GM23338 (cell line): Measurements from ENCODE around the gene OR10AD1. TPM values are rescaled to one million over a fixed set of nuclear protein-coding genes. Genes with fewer than 3 reads are reported as not detected.
"Not testable (repeated sequence)": the region's sequence is repeated elsewhere in the genome, so short reads cannot be mapped to it uniquely, and the experiment has no call there.

Source experiments
- ATAC-seq: fragments of 200-7000 bp; cut with Tn5 transposase; 3 replicates; pipeline ENCODE4 v1.9.1; 2020
- DNase-seq: peaks from one replicate; pipeline ENCODE4 v3.0.0-alpha.2; 2015; ENCODE audit warnings: low spot score
- H2AFZ ChIP-seq: fragments of 200-600 bp; sonication (generic); 2 replicates; pipeline ENCODE4 v1.8.0; 2016; ENCODE audit warnings: antibody characterized with exemption, mild to moderate bottlenecking, moderate library complexity
- H3F3A ChIP-seq: fragments of 200-600 bp; sonication (generic); replicated peaks from 2 replicates; pipeline ENCODE4 v1.8.0; 2017; ENCODE audit warnings: antibody characterized with exemption, mixed run types, low read depth
- H3K27ac ChIP-seq: fragments of 200-600 bp; sonication (generic); 2 replicates; pipeline ENCODE4 v1.6.1; 2016; ENCODE audit warnings: low read depth
- H3K27me3 ChIP-seq: fragments of 200-600 bp; sonication (generic); 2 replicates; pipeline ENCODE4 v1.8.0; 2016; ENCODE audit warnings: mild to moderate bottlenecking, mixed run types, moderate library complexity; ENCODE audit not compliant: insufficient read depth
- H3K36me3 ChIP-seq: fragments of 200-600 bp; sonication (generic); 2 replicates; pipeline ENCODE4 v1.8.0; 2016; ENCODE audit warnings: mild to moderate bottlenecking; ENCODE audit not compliant: insufficient read depth
- H3K4me1 ChIP-seq: fragments of 200-600 bp; sonication (generic); 2 replicates; pipeline ENCODE4 v1.8.0; 2016; ENCODE audit warnings: mild to moderate bottlenecking, moderate library complexity; ENCODE audit not compliant: insufficient read depth
- H3K4me2 ChIP-seq: fragments of 200-600 bp; sonication (generic); 2 replicates; pipeline ENCODE4 v1.7.1; 2017; ENCODE audit warnings: mixed run types
- H3K4me3 ChIP-seq: fragments of 200-600 bp; sonication (generic); 2 replicates; pipeline ENCODE4 v1.6.1; 2016; ENCODE audit warnings: mixed run types
- H3K79me2 ChIP-seq: fragments of 200-600 bp; sonication (generic); replicated peaks from 2 replicates; pipeline ENCODE4 v1.8.0; 2017; ENCODE audit warnings: mild to moderate bottlenecking; ENCODE audit not compliant: insufficient read depth
- H3K9me2 ChIP-seq: fragments of 200-600 bp; sonication (generic); 2 replicates; pipeline ENCODE4 v1.8.0; 2017; ENCODE audit not compliant: insufficient read depth
- H4K20me1 ChIP-seq: fragments of 200-600 bp; sonication (generic); replicated peaks from 2 replicates; pipeline ENCODE4 v1.8.0; 2017; ENCODE audit warnings: mild to moderate bottlenecking; ENCODE audit not compliant: insufficient read depth
- H3K27ac Mint-ChIP-seq: 2 replicates; pipeline ENCODE4 v1.8.0; 2020; ENCODE audit warnings: inconsistent platforms, mild to moderate bottlenecking, moderate library complexity, mixed read lengths
- H3K27me3 Mint-ChIP-seq: 3 replicates; pipeline ENCODE4 v1.8.0; 2022; ENCODE audit warnings: low read depth, mild to moderate bottlenecking, moderate library complexity, mixed read lengths, inconsistent platforms; ENCODE audit not compliant: insufficient read depth, poor library complexity
- H3K36me3 Mint-ChIP-seq: 3 replicates; pipeline ENCODE4 v1.8.0; 2021; ENCODE audit warnings: low read depth, mild to moderate bottlenecking, inconsistent platforms, moderate library complexity, mixed read lengths
- H3K4me1 Mint-ChIP-seq: 3 replicates; pipeline ENCODE4 v1.8.0; 2020; ENCODE audit warnings: mild to moderate bottlenecking, inconsistent platforms, mixed read lengths
- H3K4me3 Mint-ChIP-seq: 3 replicates; pipeline ENCODE4 v1.8.0; 2021; ENCODE audit warnings: moderate library complexity, mild to moderate bottlenecking, inconsistent platforms, mixed read lengths
- H3K9me3 Mint-ChIP-seq: 3 replicates; pipeline ENCODE4 v1.8.0; 2020; ENCODE audit warnings: moderate library complexity, mild to moderate bottlenecking, inconsistent platforms, mixed read lengths
- CREB1 ChIP-seq: fragments of 250-450 bp; sonication (Bioruptor Pico); IDR thresholded peaks from 2 replicates; pipeline ENCODE4 v1.5.0; 2020; ENCODE audit warnings: low read depth, mild to moderate bottlenecking, moderate library complexity
- EZH2 ChIP-seq: fragments of 200-600 bp; sonication (generic); IDR thresholded peaks from one replicate; pipeline ENCODE4 v1.8.0; 2017; ENCODE audit warnings: antibody characterized with exemption, mild to moderate bottlenecking, low read depth; ENCODE audit not compliant: unreplicated experiment
- JUNB ChIP-seq: IDR thresholded peaks from one replicate; pipeline ENCODE4 v1.6.1; 2016; ENCODE audit warnings: antibody characterized with exemption; ENCODE audit not compliant: unreplicated experiment
- POLR2AphosphoS5 ChIP-seq: IDR thresholded peaks from 2 replicates; pipeline ENCODE4 v1.6.1; 2016; ENCODE audit warnings: antibody characterized with exemption, low read depth
- ZNF114 ChIP-seq: fragments of 250-450 bp; sonication (Bioruptor Pico); IDR thresholded peaks from 2 replicates; pipeline ENCODE4 v1.5.0; 2020; ENCODE audit warnings: mild to moderate bottlenecking, moderate library complexity
- ZNF462 ChIP-seq: fragments of 250-450 bp; sonication (Bioruptor Pico); IDR thresholded peaks from 2 replicates; pipeline ENCODE4 v1.5.0; 2020; ENCODE audit warnings: mild to moderate bottlenecking, moderate library complexity
- polyA plus RNA-seq: library from polyadenylated mRNA; unstranded; fragments of >200 nt; fragmentation: Nextera tagmentation; extraction: Ambion mirVana; gene quantifications from 2 replicates; pipeline ENCODE4 v1.2.1, GENCODE V29; 2016
- total RNA-seq: library from RNA; depleted of rRNA; stranded (reverse); fragments of >200 nt; shearing (Covaris generic); gene quantifications from 2 replicates; pipeline ENCODE4 v1.2.3, GENCODE V29; 2014
- TF ChIP-seq, protein P1 (sequence below): IDR thresholded peaks from one replicate; pipeline ENCODE4 v1.6.1; 2018; ENCODE audit warnings: antibody characterized with exemption; ENCODE audit not compliant: unreplicated experiment

Gene OR10AD1
- total and polyA plus RNA-seq, 2 experiments from 2014 or later: not detected

- TF ChIP-seq ZNF462 (no peak), POLR2AphosphoS5 (no peak), ZNF114 (CRISPR knock-in tag) (no peak), CREB1 (CRISPR knock-in tag) (no peak)
Observed at GRCh38 chr12:48216785-48217184, 13.7 kb upstream of the OR10AD1 start (continued).

GRCh38 chr12:48209495-48209894, 6.4 kb upstream of the OR10AD1 start:
- H3K27ac ChIP-seq, H3K27me3 Mint-ChIP-seq, H3K4me3 ChIP-seq, H3K27ac Mint-ChIP-seq, H4K20me1 ChIP-seq, H3K4me1 ChIP-seq, H3F3A ChIP-seq, H2AFZ ChIP-seq, H3K27me3 ChIP-seq, H3K4me3 Mint-ChIP-seq, H3K4me1 Mint-ChIP-seq, H3K79me2 ChIP-seq, H3K9me2 ChIP-seq, ATAC-seq, H3K4me2 ChIP-seq, DNase-seq: not testable (repeated sequence)
- peaks cover 44% of the 10 kb centered on the region for H3K9me3 Mint-ChIP-seq
- peaks cover 26% of the 10 kb centered on the region for H3K36me3 Mint-ChIP-seq
- 0 out of 2 replicates have a peak, but pooled peaks cover 10% of the 10 kb centered on the region for H3K36me3 ChIP-seq

DNA sequence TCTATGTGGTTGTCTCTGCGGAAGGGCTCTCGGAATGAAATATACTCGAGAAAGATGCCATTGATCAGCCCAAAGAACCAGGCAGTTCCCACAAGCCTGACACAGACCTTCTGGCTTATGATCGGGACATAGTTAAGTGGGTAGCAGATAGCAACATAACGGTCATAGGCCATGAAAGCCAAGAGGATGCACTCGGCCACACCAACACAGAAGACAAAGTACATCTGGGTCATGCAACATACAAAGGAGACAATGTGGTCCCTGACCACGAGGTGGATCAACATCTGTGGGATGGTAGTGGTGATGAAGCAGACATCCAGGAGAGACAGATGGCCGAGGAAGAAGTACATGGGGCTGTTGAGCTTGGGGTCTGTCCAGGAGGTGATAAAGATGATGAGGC, 326 bp downstream of the OR10AD1 start:
- Histone ChIP-seq H4K20me1 (no peaks in the 10 kb centered on the region), H3K9me2 (no peaks in the 10 kb centered on the region), H3K36me3 (0 out of 2 replicates have a peak, but pooled peaks cover 10% of the 10 kb centered on the region), H3K79me2 (no peaks in the 10 kb centered on the region), H3K4me3 (no peak overlapping the region), H3K4me1 (no peaks in the 10 kb centered on the region), H2AFZ (no peak overlapping the region), H3K27me3 (peaks cover 59% of the 10 kb centered on the region), H3K4me2 (no peak overlapping the region), H3K27ac (no peak overlapping the region), H3F3A (no peaks in the 10 kb centered on the region)
- H3K36me3 Mint-ChIP-seq: peaks cover 45% of the 10 kb centered on the region
- H3K9me3 Mint-ChIP-seq: peaks cover 56% of the 10 kb centered on the region
- peaks cover 3% of the 10 kb centered on the region; the same call in 1 of the 3 replicates for H3K4me1 Mint-ChIP-seq
- H3K27ac Mint-ChIP-seq: no peak overlapping the region
- DNase-seq (no peak), ATAC-seq (no peak)
- H3K27me3 Mint-ChIP-seq: peaks cover 48% of the 10 kb centered on the region
- H3K4me3 Mint-ChIP-seq: no peak overlapping the region
- TF ChIP-seq, protein P1, sequence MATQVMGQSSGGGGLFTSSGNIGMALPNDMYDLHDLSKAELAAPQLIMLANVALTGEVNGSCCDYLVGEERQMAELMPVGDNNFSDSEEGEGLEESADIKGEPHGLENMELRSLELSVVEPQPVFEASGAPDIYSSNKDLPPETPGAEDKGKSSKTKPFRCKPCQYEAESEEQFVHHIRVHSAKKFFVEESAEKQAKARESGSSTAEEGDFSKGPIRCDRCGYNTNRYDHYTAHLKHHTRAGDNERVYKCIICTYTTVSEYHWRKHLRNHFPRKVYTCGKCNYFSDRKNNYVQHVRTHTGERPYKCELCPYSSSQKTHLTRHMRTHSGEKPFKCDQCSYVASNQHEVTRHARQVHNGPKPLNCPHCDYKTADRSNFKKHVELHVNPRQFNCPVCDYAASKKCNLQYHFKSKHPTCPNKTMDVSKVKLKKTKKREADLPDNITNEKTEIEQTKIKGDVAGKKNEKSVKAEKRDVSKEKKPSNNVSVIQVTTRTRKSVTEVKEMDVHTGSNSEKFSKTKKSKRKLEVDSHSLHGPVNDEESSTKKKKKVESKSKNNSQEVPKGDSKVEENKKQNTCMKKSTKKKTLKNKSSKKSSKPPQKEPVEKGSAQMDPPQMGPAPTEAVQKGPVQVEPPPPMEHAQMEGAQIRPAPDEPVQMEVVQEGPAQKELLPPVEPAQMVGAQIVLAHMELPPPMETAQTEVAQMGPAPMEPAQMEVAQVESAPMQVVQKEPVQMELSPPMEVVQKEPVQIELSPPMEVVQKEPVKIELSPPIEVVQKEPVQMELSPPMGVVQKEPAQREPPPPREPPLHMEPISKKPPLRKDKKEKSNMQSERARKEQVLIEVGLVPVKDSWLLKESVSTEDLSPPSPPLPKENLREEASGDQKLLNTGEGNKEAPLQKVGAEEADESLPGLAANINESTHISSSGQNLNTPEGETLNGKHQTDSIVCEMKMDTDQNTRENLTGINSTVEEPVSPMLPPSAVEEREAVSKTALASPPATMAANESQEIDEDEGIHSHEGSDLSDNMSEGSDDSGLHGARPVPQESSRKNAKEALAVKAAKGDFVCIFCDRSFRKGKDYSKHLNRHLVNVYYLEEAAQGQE: no peak
- TF ChIP-seq EZH2: no peak
- no peak for TF ChIP-seq CREB1 (CRISPR knock-in tag)
- TF ChIP-seq JUNB: no peak
